Neural cell (in vitro differentiated cells): Measurements from ENCODE around the gene GFRA1. TPM values are rescaled to one million over a fixed set of nuclear protein-coding genes. Genes with fewer than 3 reads are reported as not detected.

Experiments used
- H2AFZ ChIP-seq: fragments of 200-600, 300-800 bp; sonication (generic), shearing (Covaris generic); 2 replicates; pipeline ENCODE4 v1.6.0; 2014; ENCODE audit warnings: low read depth, mild to moderate bottlenecking, antibody characterized with exemption, low read length, moderate library complexity
- H3F3A ChIP-seq: fragments of 200-600 bp; shearing (Covaris generic); 2 replicates; pipeline ENCODE4 v1.6.1; 2016; ENCODE audit warnings: mild to moderate bottlenecking, moderate library complexity, mixed read lengths, antibody characterized with exemption, low read length; ENCODE audit not compliant: insufficient read depth, poor library complexity, severe bottlenecking
- H3K27ac ChIP-seq: fragments of 200-600, 300-800 bp; sonication (generic), shearing (Covaris generic); 2 replicates; pipeline ENCODE4 v1.5.1; 2014; ENCODE audit warnings: mild to moderate bottlenecking, low read length, moderate library complexity
- H3K27me3 ChIP-seq: fragments of 300-800, 200-600 bp; sonication (generic), shearing (Covaris generic); 2 replicates; pipeline ENCODE4 v1.6.0; 2014; ENCODE audit warnings: mild to moderate bottlenecking, low read depth, low read length, moderate library complexity; ENCODE audit not compliant: insufficient read depth
- H3K36me3 ChIP-seq: fragments of 300-800, 200-600 bp; sonication (generic), shearing (Covaris generic); 2 replicates; pipeline ENCODE4 v1.5.1; 2014; ENCODE audit warnings: mild to moderate bottlenecking, antibody characterized with exemption, low read length, moderate library complexity; ENCODE audit not compliant: insufficient read depth
- H3K4me2 ChIP-seq: fragments of 300-800, 200-600 bp; sonication (generic), shearing (Covaris generic); 2 replicates; pipeline ENCODE4 v1.6.0; 2014; ENCODE audit warnings: mild to moderate bottlenecking, low read length
- H3K4me3 ChIP-seq: fragments of 300-800, 200-600 bp; sonication (generic), shearing (Covaris generic); 2 replicates; pipeline ENCODE4 v1.5.1; 2014; ENCODE audit warnings: mild to moderate bottlenecking, low read length, moderate library complexity
- H3K79me2 ChIP-seq: fragments of 200-600 bp; shearing (Covaris generic); replicated peaks from 2 replicates; pipeline ENCODE4 v1.6.0; 2014; ENCODE audit warnings: mild to moderate bottlenecking, low read length, moderate library complexity; ENCODE audit not compliant: insufficient read depth
- H3K9ac ChIP-seq: fragments of 300-800, 200-600 bp; sonication (generic), shearing (Covaris generic); 2 replicates; pipeline ENCODE4 v1.6.1; 2016; ENCODE audit warnings: mild to moderate bottlenecking, low read length, mixed read lengths
- H3K9me2 ChIP-seq: fragments of 200-600 bp; shearing (Covaris generic); 2 replicates; pipeline ENCODE4 v1.6.1; 2016; ENCODE audit warnings: mild to moderate bottlenecking, low read length, mixed read lengths; ENCODE audit not compliant: insufficient read depth
- H3K9me3 ChIP-seq: fragments of 200-600, 300-800 bp; sonication (generic), shearing (Covaris generic); 2 replicates; pipeline ENCODE4 v1.6.1; 2016; ENCODE audit warnings: mild to moderate bottlenecking, mixed run types, low read length, moderate library complexity, mixed read lengths
- H4K20me1 ChIP-seq: fragments of 200-600 bp; shearing (Covaris generic); 2 replicates; pipeline ENCODE4 v1.6.1; 2016; ENCODE audit warnings: mild to moderate bottlenecking, mixed run types; ENCODE audit not compliant: insufficient read depth
- CTCF ChIP-seq: fragments of 450-650 bp; IDR thresholded peaks from 2 replicates; pipeline ENCODE4 v1.5.1; 2014; ENCODE audit warnings: antibody characterized with exemption, mild to moderate bottlenecking, moderate library complexity; ENCODE audit not compliant: poor library complexity, severe bottlenecking
- EP300 ChIP-seq: fragments of 450-650 bp; conservative IDR thresholded peaks from 2 replicates; pipeline ENCODE4 v1.6.1; 2014; ENCODE audit warnings: antibody characterized with exemption, mild to moderate bottlenecking, moderate library complexity; ENCODE audit not compliant: poor library complexity, severe bottlenecking
- EZH2 ChIP-seq: fragments of 200-600, 300-800 bp; shearing (Covaris generic), sonication (generic); IDR thresholded peaks from 2 replicates; pipeline ENCODE4 v1.6.1; 2014; ENCODE audit warnings: antibody characterized with exemption, low read length, borderline replicate concordance, mild to moderate bottlenecking; ENCODE audit not compliant: insufficient read depth, poor library complexity, severe bottlenecking
- MXI1 ChIP-seq: fragments of 450-650 bp; conservative IDR thresholded peaks from 2 replicates; pipeline ENCODE4 v1.6.1; 2014; ENCODE audit warnings: antibody characterized with exemption, mild to moderate bottlenecking; ENCODE audit not compliant: poor library complexity, severe bottlenecking
- POLR2AphosphoS5 ChIP-seq: IDR thresholded peaks from 2 replicates; pipeline ENCODE4 v1.6.1; 2012
- RAD21 ChIP-seq: fragments of 450-650 bp; conservative IDR thresholded peaks from 2 replicates; pipeline ENCODE4 v1.6.1; 2014; ENCODE audit warnings: antibody characterized with exemption, mild to moderate bottlenecking, moderate library complexity
- REST ChIP-seq: IDR thresholded peaks from 2 replicates; pipeline ENCODE4 v1.6.1; 2012; ENCODE audit warnings: borderline replicate concordance
- SMC3 ChIP-seq: fragments of 450-650 bp; conservative IDR thresholded peaks from 2 replicates; pipeline ENCODE4 v1.6.1; 2014; ENCODE audit warnings: antibody characterized with exemption, mild to moderate bottlenecking, moderate library complexity; ENCODE audit not compliant: poor library complexity
- TAF1 ChIP-seq: IDR thresholded peaks from 2 replicates; pipeline ENCODE4 v1.6.1; 2012; ENCODE audit warnings: low read depth
- polyA plus RNA-seq: library from polyadenylated mRNA; depleted of rRNA; stranded (reverse); fragments of >200 nt; gene quantifications from 2 replicates; pipeline ENCODE4 v1.2.3, GENCODE V29; 2014

The GFRA1 gene
- polyA plus RNA-seq, 1 donor from 2014 or later: 2.3 TPM

GRCh38 chr10:116233230-116233629, 39.8 kb downstream of the GFRA1 start:
- no peaks in the 10 kb centered on the region for H3K9me3 ChIP-seq
- no peaks in the 10 kb centered on the region for H3K9me2 ChIP-seq
- no peak overlapping the region for H3K4me2 ChIP-seq
- no peak overlapping the region for H3K9ac ChIP-seq
- no peaks in the 10 kb centered on the region for H4K20me1 ChIP-seq
- no peak overlapping the region for H3K27ac ChIP-seq
- H3K4me3 ChIP-seq: no peak overlapping the region
- H3K36me3 ChIP-seq: no peaks in the 10 kb centered on the region
- H3K79me2 ChIP-seq: no peaks in the 10 kb centered on the region
- no peak overlapping the region for H2AFZ ChIP-seq
- no peak for TF ChIP-seq SMC3
- no peak for TF ChIP-seq CTCF
- no peak for TF ChIP-seq EZH2
- no peak for TF ChIP-seq RAD21
- no peak for TF ChIP-seq POLR2AphosphoS5
- TF ChIP-seq MXI1: no peak
- no peak for TF ChIP-seq TAF1
- TF ChIP-seq REST: no peak
- no peak for TF ChIP-seq EP300
- no peaks in the 10 kb centered on the region for H3F3A ChIP-seq
- no peaks in the 10 kb centered on the region for H3K27me3 ChIP-seq

GRCh38 chr10:116232613-116233012, 40.4 kb downstream of the GFRA1 start:
- Histone ChIP-seq H3K9me2 (no peaks in the 10 kb centered on the region), H3K9ac (no peak overlapping the region), H3K4me3 (no peak overlapping the region), H4K20me1 (no peaks in the 10 kb centered on the region), H2AFZ (no peak overlapping the region), H3K79me2 (no peaks in the 10 kb centered on the region), H3K36me3 (no peaks in the 10 kb centered on the region), H3K27me3 (no peaks in the 10 kb centered on the region), H3K4me2 (no peak overlapping the region), H3F3A (no peaks in the 10 kb centered on the region), H3K9me3 (no peaks in the 10 kb centered on the region), H3K27ac (no peak overlapping the region)
- TF ChIP-seq CTCF (no peak), SMC3 (no peak), RAD21 (no peak), EZH2 (no peak), EP300 (no peak), TAF1 (no peak), MXI1 (no peak), POLR2AphosphoS5 (no peak), REST (no peak)
